Measurements from ENCODE around the gene PRUNE2.
"Not testable (repeated sequence)": the region's sequence is repeated elsewhere in the genome, so short reads cannot be mapped to it uniquely, and the experiment has no call there.

PRUNE2 gene

DNA sequence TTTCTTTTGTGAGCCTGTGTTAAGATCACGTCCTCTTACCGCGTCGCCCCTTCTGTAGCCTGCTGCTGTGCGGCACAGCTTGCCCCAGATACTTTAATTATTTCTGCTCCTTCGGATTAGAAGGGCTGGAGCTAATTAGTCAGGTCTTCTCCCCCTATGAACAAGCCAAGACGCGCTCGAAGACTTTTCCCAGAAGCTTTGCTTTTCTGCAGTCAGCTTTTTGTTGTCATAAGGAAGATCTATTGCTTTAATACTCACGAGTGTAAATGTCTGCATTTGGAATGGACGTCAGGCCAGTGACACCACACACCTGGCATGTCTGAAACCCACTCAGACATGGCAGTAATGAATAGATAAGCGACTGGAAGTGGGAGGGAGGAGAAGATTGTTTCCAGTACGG lies 37.0 kb downstream of the PRUNE2 start:
- TF ChIP-seq SPI1 (IDR thresholded peaks at IDR 0.05; ENCODE audit: borderline replicate concordance, low read depth) (no peak), POLR2AphosphoS5 (IDR thresholded peaks at IDR 0.05; ENCODE audit: low read depth) (no peak), GABPA (IDR thresholded peaks at IDR 0.05; ENCODE audit: low read depth) (no peak)
- TF ChIP-seq, protein P1, sequence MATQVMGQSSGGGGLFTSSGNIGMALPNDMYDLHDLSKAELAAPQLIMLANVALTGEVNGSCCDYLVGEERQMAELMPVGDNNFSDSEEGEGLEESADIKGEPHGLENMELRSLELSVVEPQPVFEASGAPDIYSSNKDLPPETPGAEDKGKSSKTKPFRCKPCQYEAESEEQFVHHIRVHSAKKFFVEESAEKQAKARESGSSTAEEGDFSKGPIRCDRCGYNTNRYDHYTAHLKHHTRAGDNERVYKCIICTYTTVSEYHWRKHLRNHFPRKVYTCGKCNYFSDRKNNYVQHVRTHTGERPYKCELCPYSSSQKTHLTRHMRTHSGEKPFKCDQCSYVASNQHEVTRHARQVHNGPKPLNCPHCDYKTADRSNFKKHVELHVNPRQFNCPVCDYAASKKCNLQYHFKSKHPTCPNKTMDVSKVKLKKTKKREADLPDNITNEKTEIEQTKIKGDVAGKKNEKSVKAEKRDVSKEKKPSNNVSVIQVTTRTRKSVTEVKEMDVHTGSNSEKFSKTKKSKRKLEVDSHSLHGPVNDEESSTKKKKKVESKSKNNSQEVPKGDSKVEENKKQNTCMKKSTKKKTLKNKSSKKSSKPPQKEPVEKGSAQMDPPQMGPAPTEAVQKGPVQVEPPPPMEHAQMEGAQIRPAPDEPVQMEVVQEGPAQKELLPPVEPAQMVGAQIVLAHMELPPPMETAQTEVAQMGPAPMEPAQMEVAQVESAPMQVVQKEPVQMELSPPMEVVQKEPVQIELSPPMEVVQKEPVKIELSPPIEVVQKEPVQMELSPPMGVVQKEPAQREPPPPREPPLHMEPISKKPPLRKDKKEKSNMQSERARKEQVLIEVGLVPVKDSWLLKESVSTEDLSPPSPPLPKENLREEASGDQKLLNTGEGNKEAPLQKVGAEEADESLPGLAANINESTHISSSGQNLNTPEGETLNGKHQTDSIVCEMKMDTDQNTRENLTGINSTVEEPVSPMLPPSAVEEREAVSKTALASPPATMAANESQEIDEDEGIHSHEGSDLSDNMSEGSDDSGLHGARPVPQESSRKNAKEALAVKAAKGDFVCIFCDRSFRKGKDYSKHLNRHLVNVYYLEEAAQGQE (IDR thresholded peaks at IDR 0.05; ENCODE audit: insufficient replicate concordance, low read depth), result no peak
- TF ChIP-seq, protein P2, sequence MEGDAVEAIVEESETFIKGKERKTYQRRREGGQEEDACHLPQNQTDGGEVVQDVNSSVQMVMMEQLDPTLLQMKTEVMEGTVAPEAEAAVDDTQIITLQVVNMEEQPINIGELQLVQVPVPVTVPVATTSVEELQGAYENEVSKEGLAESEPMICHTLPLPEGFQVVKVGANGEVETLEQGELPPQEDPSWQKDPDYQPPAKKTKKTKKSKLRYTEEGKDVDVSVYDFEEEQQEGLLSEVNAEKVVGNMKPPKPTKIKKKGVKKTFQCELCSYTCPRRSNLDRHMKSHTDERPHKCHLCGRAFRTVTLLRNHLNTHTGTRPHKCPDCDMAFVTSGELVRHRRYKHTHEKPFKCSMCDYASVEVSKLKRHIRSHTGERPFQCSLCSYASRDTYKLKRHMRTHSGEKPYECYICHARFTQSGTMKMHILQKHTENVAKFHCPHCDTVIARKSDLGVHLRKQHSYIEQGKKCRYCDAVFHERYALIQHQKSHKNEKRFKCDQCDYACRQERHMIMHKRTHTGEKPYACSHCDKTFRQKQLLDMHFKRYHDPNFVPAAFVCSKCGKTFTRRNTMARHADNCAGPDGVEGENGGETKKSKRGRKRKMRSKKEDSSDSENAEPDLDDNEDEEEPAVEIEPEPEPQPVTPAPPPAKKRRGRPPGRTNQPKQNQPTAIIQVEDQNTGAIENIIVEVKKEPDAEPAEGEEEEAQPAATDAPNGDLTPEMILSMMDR (IDR thresholded peaks at IDR 0.05; ENCODE audit: insufficient read depth, low read length), result no peak
- DNase-seq (ENCODE audit: low read depth in 1 of 2, low spot score in 1 of 2), result no peak

DNA sequence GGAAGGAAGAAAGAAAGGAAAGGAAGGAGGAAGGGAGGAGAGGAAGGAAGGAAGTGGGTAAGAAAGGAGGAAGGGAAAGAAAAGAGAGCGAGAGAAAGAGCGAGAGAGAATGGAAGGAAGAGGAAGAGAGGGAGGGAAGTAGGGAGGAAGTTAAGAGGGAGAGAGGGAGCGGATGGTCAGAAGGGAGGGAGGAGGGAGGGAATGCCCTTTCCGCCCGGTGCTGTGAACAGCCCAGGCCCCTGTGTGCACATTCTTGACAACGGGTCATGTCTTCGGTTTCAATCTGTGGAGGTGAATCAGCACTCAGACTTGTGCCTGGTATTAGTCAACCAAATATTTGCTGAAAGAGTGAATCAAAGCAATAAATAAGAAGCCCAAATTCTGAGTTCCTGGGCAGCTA lies 39.2 kb downstream of the PRUNE2 start:
- no peak overlapping the region for H3K4me3 ChIP-seq (replicated peaks; ENCODE audit: insufficient read depth, low read length)
- peaks cover 5% of the 10 kb centered on the region for H3K27me3 ChIP-seq (ENCODE audit: insufficient read depth, poor library complexity, severe bottlenecking)
- TF ChIP-seq, protein P2 (IDR thresholded peaks at IDR 0.05; ENCODE audit: insufficient read depth, low read length), result no peak
- TF ChIP-seq GABPA (IDR thresholded peaks at IDR 0.05; ENCODE audit: low read depth), result no peak
- TF ChIP-seq SPI1 (IDR thresholded peaks at IDR 0.05; ENCODE audit: borderline replicate concordance, low read depth), result no peak
- TF ChIP-seq, protein P1 (IDR thresholded peaks at IDR 0.05; ENCODE audit: insufficient replicate concordance, low read depth), result no peak
- no peak for TF ChIP-seq POLR2AphosphoS5 (IDR thresholded peaks at IDR 0.05; ENCODE audit: low read depth)
- no peak for DNase-seq (ENCODE audit: low read depth in 1 of 2, low spot score in 1 of 2)
- H3K27ac ChIP-seq (replicated peaks), result no peak overlapping the region

More for the DNA sequence above, 37.0 kb downstream of the PRUNE2 start:
- Histone ChIP-seq H3K27me3 (ENCODE audit: insufficient read depth, poor library complexity, severe bottlenecking) (peaks cover 7% of the 10 kb centered on the region), H3K27ac (replicated peaks) (no peak overlapping the region), H3K4me3 (replicated peaks; ENCODE audit: insufficient read depth, low read length) (no peak overlapping the region)

DNA sequence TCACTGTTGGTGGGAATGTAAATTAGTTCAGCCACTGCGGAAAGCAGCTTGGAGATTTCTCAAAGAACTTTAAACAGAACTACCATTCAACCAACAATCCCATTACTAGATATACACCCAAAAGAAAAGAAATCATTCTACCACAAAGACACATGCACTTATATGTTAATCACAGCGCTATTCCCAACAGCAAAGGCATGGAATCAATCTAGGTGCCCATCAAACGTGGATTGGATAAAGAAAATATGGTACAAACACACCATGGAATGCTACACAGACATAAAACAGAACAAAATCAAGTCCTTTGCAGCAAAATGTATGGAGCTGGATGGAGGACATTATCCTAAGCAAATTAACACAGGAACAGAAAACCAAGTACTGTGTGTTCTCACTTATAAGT lies 42.1 kb downstream of the PRUNE2 start:
- no peak overlapping the region for H3K27ac ChIP-seq (replicated peaks)
- no peak for TF ChIP-seq GABPA (IDR thresholded peaks at IDR 0.05; ENCODE audit: low read depth)
- TF ChIP-seq, protein P2 (IDR thresholded peaks at IDR 0.05; ENCODE audit: insufficient read depth, low read length), result no peak
- TF ChIP-seq POLR2AphosphoS5 (IDR thresholded peaks at IDR 0.05; ENCODE audit: low read depth), result no peak
- TF ChIP-seq SPI1 (IDR thresholded peaks at IDR 0.05; ENCODE audit: borderline replicate concordance, low read depth), result no peak
- no peak overlapping the region for H3K4me3 ChIP-seq (replicated peaks; ENCODE audit: insufficient read depth, low read length)
- peaks cover 2% of the 10 kb centered on the region for H3K27me3 ChIP-seq (ENCODE audit: insufficient read depth, poor library complexity, severe bottlenecking)
- DNase-seq (ENCODE audit: low read depth in 1 of 2, low spot score in 1 of 2), result no peak

DNA sequence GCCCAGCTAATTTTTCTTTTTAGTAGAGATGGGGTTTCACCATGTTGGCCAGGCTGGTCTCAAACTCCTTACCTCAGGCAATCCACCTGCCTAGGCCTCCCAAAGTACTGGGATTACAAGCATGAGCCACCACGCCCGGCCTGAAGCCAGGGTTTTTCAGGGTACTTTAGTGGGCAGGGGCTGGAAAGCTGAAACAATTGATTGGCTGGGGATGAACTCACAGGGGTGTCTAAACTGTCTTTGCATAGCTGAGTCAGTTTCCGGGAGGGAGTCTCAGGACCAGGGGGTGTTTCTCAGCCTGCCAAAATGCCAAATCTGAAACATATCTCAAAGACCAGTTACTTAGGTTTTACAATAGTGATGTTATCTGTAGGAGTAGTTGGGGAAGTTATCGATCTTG lies 46.1 kb downstream of the PRUNE2 start:
- no peak for DNase-seq (ENCODE audit: low read depth in 1 of 2, low spot score in 1 of 2)
- H3K27ac ChIP-seq (replicated peaks), result no peak overlapping the region
- no peak for TF ChIP-seq POLR2AphosphoS5 (IDR thresholded peaks at IDR 0.05; ENCODE audit: low read depth)
- H3K27me3 ChIP-seq (ENCODE audit: insufficient read depth, poor library complexity, severe bottlenecking), result no peaks in the 10 kb centered on the region
- H3K4me3 ChIP-seq (replicated peaks; ENCODE audit: insufficient read depth, low read length), result no peak overlapping the region

DNA sequence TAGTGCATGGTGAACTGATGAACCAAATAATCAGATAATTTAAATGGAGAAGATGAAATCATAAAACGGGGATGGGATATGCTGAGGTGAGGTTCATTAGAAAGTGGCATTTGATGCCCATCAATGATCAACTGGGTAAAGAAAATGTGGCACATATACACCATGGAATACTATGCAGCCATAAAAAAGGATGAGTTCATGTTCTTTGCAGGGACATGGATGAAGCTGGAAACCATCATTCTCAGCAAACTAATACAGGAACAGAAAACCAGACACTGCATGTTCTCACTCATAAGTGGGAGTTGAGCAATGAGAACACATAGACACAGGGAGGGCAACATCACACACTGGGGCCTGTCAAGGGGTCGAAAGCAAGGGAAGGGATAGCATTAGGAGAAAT lies 47.7 kb downstream of the PRUNE2 start:
- not testable (repeated sequence) for DNase-seq (ENCODE audit: low read depth in 1 of 2, low spot score in 1 of 2); H3K4me3 ChIP-seq (replicated peaks; ENCODE audit: insufficient read depth, low read length); H3K27me3 ChIP-seq (ENCODE audit: insufficient read depth, poor library complexity, severe bottlenecking); H3K27ac ChIP-seq (replicated peaks)

Measured in HL-60 (cell line).